ENCODE data around the gene MVB12B.

DNA sequence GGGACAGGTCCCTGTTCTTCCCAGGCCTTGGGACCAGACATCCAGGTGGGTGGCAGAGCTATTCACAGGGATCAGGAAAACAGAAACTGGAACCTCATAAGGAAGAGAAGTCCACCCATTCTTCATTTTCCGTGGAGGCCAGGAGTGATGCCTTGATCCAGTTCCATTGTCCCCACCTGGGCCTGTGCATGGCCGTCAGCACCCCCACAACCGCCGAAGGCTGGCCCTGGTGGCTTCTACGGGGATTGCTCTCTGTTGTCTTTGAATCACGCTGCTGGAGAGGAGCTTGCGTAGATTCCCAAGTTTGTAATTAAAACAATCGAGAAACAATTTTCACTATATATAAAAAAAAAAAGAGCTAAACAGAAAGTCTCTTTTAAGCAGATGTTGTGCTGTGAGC, 134.4 kb downstream of the MVB12B start:
- TF ChIP-seq CTCF (IDR thresholded peaks at IDR 0.05): no peak
- no peak for TF ChIP-seq EP300 (IDR thresholded peaks at IDR 0.05; ENCODE audit: low read depth)
- no peak for TF ChIP-seq POLR2AphosphoS5 (IDR thresholded peaks at IDR 0.05)
